ENCODE data around the gene SCUBE3.

Gene SCUBE3

DNA sequence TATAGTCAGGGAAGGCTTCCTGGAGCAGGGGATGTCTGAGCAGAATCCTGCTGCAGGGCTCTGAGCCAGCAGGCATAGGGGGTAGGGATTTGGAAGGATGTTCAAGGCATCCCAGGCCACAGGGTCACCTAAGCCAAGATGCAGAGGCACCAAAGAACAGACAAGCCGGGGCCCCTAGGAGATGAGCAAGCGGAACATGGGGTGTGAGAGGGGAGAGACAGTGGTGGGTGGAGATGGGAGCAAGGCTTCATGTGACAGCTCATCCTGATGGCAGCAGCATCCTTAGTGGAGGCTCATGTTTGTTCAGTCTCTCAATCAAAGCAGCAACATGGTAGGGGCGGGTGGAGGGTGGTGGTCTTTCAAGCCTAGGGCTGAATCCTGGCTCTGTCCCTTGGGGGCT lies 42.9 kb upstream of the SCUBE3 start:
- Histone ChIP-seq H3K9ac (ENCODE audit: low read length) (no peak overlapping the region), H3K27me3 (ENCODE audit: low read length) (no peaks in the 10 kb centered on the region), H3K27ac (ENCODE audit: low read depth, low read length) (no peak overlapping the region), H3F3A (ENCODE audit: insufficient read depth) (no peaks in the 10 kb centered on the region), H3K4me3 (ENCODE audit: insufficient read depth, low read length, poor library complexity, severe bottlenecking) (no peak overlapping the region), H3K9me3 (ENCODE audit: insufficient read depth, low read length) (no peaks in the 10 kb centered on the region), H3K4me2 (ENCODE audit: low read depth, low read length, poor library complexity, severe bottlenecking) (no peak overlapping the region), H3K9me2 (replicated peaks; ENCODE audit: insufficient read depth, low read length) (no peaks in the 10 kb centered on the region), H3K79me2 (ENCODE audit: insufficient read depth, low read length) (no peaks in the 10 kb centered on the region), H3K36me3 (ENCODE audit: low read length) (no peaks in the 10 kb centered on the region), H4K20me1 (ENCODE audit: low read depth, low read length) (no peaks in the 10 kb centered on the region), H2AFZ (ENCODE audit: low read depth, low read length, severe bottlenecking) (no peak overlapping the region)
- no peak for TF ChIP-seq CTCF (IDR thresholded peaks at IDR 0.05; ENCODE audit: insufficient read depth, low read length, poor library complexity, severe bottlenecking)

DNA sequence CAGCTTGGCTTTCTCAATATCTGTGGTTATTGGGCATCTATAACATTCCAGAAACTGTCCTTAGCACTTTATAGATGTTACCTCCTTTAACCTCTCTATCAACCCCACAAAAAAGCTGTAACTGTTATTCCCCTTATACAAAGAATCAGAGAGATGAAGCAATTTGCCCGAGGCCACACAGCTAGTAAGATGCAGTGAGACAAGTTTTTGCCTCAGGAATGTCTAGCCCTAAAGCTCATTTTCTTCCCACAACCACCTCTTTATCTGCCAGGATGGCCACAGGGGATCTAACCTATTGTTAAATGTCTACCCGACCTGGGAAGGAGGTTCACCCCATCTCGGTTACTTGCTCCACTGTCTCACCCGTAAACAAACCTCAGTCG lies 40.7 kb upstream of the SCUBE3 start:
- no peak overlapping the region for H2AFZ ChIP-seq (ENCODE audit: low read depth, low read length, severe bottlenecking)

GRCh38 chr6:35173427-35174087 lies 40.2 kb upstream of the SCUBE3 start:
- Histone ChIP-seq H3K4me2 (ENCODE audit: low read depth, low read length, poor library complexity, severe bottlenecking) (no peak overlapping the region), H3K4me3 (ENCODE audit: insufficient read depth, low read length, poor library complexity, severe bottlenecking) (no peak overlapping the region), H3K27ac (ENCODE audit: low read depth, low read length) (no peak overlapping the region), H4K20me1 (ENCODE audit: low read depth, low read length) (no peaks in the 10 kb centered on the region), H3K9ac (ENCODE audit: low read length) (no peak overlapping the region), H3K27me3 (ENCODE audit: low read length) (no peaks in the 10 kb centered on the region), H3K36me3 (ENCODE audit: low read length) (no peaks in the 10 kb centered on the region), H3K9me2 (replicated peaks; ENCODE audit: insufficient read depth, low read length) (no peaks in the 10 kb centered on the region), H2AFZ (ENCODE audit: low read depth, low read length, severe bottlenecking) (no peak overlapping the region), H3K9me3 (ENCODE audit: insufficient read depth, low read length) (no peaks in the 10 kb centered on the region), H3K79me2 (ENCODE audit: insufficient read depth, low read length) (no peaks in the 10 kb centered on the region), H3F3A (ENCODE audit: insufficient read depth) (no peaks in the 10 kb centered on the region)
- no peak for TF ChIP-seq CTCF (IDR thresholded peaks at IDR 0.05; ENCODE audit: insufficient read depth, low read length, poor library complexity, severe bottlenecking)
- no peak for TF ChIP-seq EZH2phosphoT487 (conservative IDR thresholded peaks at IDR 0.05; ENCODE audit: low read length)

More for the DNA sequence above, 40.7 kb upstream of the SCUBE3 start:
- no peaks in the 10 kb centered on the region for H3F3A ChIP-seq (ENCODE audit: insufficient read depth)
- H3K9ac ChIP-seq (ENCODE audit: low read length), result no peak overlapping the region
- no peaks in the 10 kb centered on the region for H3K9me3 ChIP-seq (ENCODE audit: insufficient read depth, low read length)
- H3K4me3 ChIP-seq (ENCODE audit: insufficient read depth, low read length, poor library complexity, severe bottlenecking), result no peak overlapping the region
- no peaks in the 10 kb centered on the region for H3K9me2 ChIP-seq (replicated peaks; ENCODE audit: insufficient read depth, low read length)
- H3K27me3 ChIP-seq (ENCODE audit: low read length), result no peaks in the 10 kb centered on the region
- H3K36me3 ChIP-seq (ENCODE audit: low read length), result no peaks in the 10 kb centered on the region
- H3K4me2 ChIP-seq (ENCODE audit: low read depth, low read length, poor library complexity, severe bottlenecking), result no peak overlapping the region
- H4K20me1 ChIP-seq (ENCODE audit: low read depth, low read length), result no peaks in the 10 kb centered on the region
- no peak for TF ChIP-seq CTCF (IDR thresholded peaks at IDR 0.05; ENCODE audit: insufficient read depth, low read length, poor library complexity, severe bottlenecking)
- no peak for TF ChIP-seq EZH2phosphoT487 (conservative IDR thresholded peaks at IDR 0.05; ENCODE audit: low read length)
- no peaks in the 10 kb centered on the region for H3K79me2 ChIP-seq (ENCODE audit: insufficient read depth, low read length)
- no peak overlapping the region for H3K27ac ChIP-seq (ENCODE audit: low read depth, low read length)
